Measurements from ENCODE around the gene NCAPH2.

Gene NCAPH2

GRCh38 chr22:50521710-50522109 is 13.7 kb downstream of the NCAPH2 start:
- H3K36me3 ChIP-seq (ENCODE audit: insufficient read depth, insufficient read length, low read length), result peaks cover 70% of the 10 kb centered on the region
- TF ChIP-seq YY1 (IDR thresholded peaks at IDR 0.05; ENCODE audit: insufficient read depth, insufficient read length), result no peak
- no peak for TF ChIP-seq ZNF274 (IDR thresholded peaks at IDR 0.05; ENCODE audit: low read depth, low read length)
- no peak for TF ChIP-seq SUZ12 (IDR thresholded peaks at IDR 0.05; ENCODE audit: extremely low read depth, insufficient read depth, insufficient read length)
- H3K4me3 ChIP-seq (ENCODE audit: insufficient read length, low read depth), result no peak overlapping the region
- H3K9ac ChIP-seq (ENCODE audit: insufficient read length, low read depth), result no peak overlapping the region
- no peaks in the 10 kb centered on the region for H3K9me3 ChIP-seq (ENCODE audit: insufficient read depth, low read length)
- no peak for DNase-seq (ENCODE audit: low read depth, low spot score)
- H3K27me3 ChIP-seq (ENCODE audit: insufficient read depth, insufficient read length), result no peaks in the 10 kb centered on the region
- H3K4me1 ChIP-seq (ENCODE audit: insufficient read depth, insufficient read length), result peaks cover 7% of the 10 kb centered on the region

- Histone ChIP-seq H3K4me1 (ENCODE audit: insufficient read depth, insufficient read length) (peaks cover 9% of the 10 kb centered on the region), H3K9ac (ENCODE audit: insufficient read length, low read depth) (no peak overlapping the region), H3K27me3 (ENCODE audit: insufficient read depth, insufficient read length) (no peaks in the 10 kb centered on the region), H3K36me3 (ENCODE audit: insufficient read depth, insufficient read length, low read length) (peaks cover 64% of the 10 kb centered on the region), H3K9me3 (ENCODE audit: insufficient read depth, low read length) (no peaks in the 10 kb centered on the region), H3K4me3 (ENCODE audit: insufficient read length, low read depth) (no peak overlapping the region)
- TF ChIP-seq SUZ12 (IDR thresholded peaks at IDR 0.05; ENCODE audit: extremely low read depth, insufficient read depth, insufficient read length) (no peak), YY1 (IDR thresholded peaks at IDR 0.05; ENCODE audit: insufficient read depth, insufficient read length) (no peak), ZNF274 (IDR thresholded peaks at IDR 0.05; ENCODE audit: low read depth, low read length) (no peak)
- no peak for DNase-seq (ENCODE audit: low read depth, low spot score)
Observed at GRCh38 chr22:50522208-50522805, 14.3 kb downstream of the NCAPH2 start.

GRCh38 chr22:50522806-50523438 is 14.9 kb downstream of the NCAPH2 start:
- TF ChIP-seq SUZ12 (IDR thresholded peaks at IDR 0.05; ENCODE audit: extremely low read depth, insufficient read depth, insufficient read length) (no peak), ZNF274 (IDR thresholded peaks at IDR 0.05; ENCODE audit: low read depth, low read length) (no peak), YY1 (IDR thresholded peaks at IDR 0.05; ENCODE audit: insufficient read depth, insufficient read length) (no peak)
- H3K27me3 ChIP-seq (ENCODE audit: insufficient read depth, insufficient read length), result no peaks in the 10 kb centered on the region
- H3K36me3 ChIP-seq (ENCODE audit: insufficient read depth, insufficient read length, low read length), result peaks cover 58% of the 10 kb centered on the region
- H3K4me1 ChIP-seq (ENCODE audit: insufficient read depth, insufficient read length), result peaks cover 11% of the 10 kb centered on the region
- H3K9me3 ChIP-seq (ENCODE audit: insufficient read depth, low read length), result no peaks in the 10 kb centered on the region
- H3K9ac ChIP-seq (ENCODE audit: insufficient read length, low read depth), result no peak overlapping the region
- H3K4me3 ChIP-seq (ENCODE audit: insufficient read length, low read depth), result no peak overlapping the region
- no peak for DNase-seq (ENCODE audit: low read depth, low spot score)

GRCh38 chr22:50523458-50523805 is 15.4 kb downstream of the NCAPH2 start:
- no peak for DNase-seq (ENCODE audit: low read depth, low spot score)
- H3K4me3 ChIP-seq (ENCODE audit: insufficient read length, low read depth), result no peak overlapping the region
- H3K36me3 ChIP-seq (ENCODE audit: insufficient read depth, insufficient read length, low read length), result peaks cover 53% of the 10 kb centered on the region
- H3K4me1 ChIP-seq (ENCODE audit: insufficient read depth, insufficient read length), result peaks cover 11% of the 10 kb centered on the region
- no peaks in the 10 kb centered on the region for H3K27me3 ChIP-seq (ENCODE audit: insufficient read depth, insufficient read length)
- H3K9me3 ChIP-seq (ENCODE audit: insufficient read depth, low read length), result no peaks in the 10 kb centered on the region
- TF ChIP-seq SUZ12 (IDR thresholded peaks at IDR 0.05; ENCODE audit: extremely low read depth, insufficient read depth, insufficient read length) (no peak), ZNF274 (IDR thresholded peaks at IDR 0.05; ENCODE audit: low read depth, low read length) (no peak), YY1 (IDR thresholded peaks at IDR 0.05; ENCODE audit: insufficient read depth, insufficient read length) (no peak)
- no peak overlapping the region for H3K9ac ChIP-seq (ENCODE audit: insufficient read length, low read depth)

GRCh38 chr22:50523806-50524675 is 16.0 kb downstream of the NCAPH2 start:
- no peaks in the 10 kb centered on the region for H3K27me3 ChIP-seq (ENCODE audit: insufficient read depth, insufficient read length)
- H3K9ac ChIP-seq (ENCODE audit: insufficient read length, low read depth), result peak overlapping the region; percentile 91
- no peaks in the 10 kb centered on the region for H3K9me3 ChIP-seq (ENCODE audit: insufficient read depth, low read length)
- H3K36me3 ChIP-seq (ENCODE audit: insufficient read depth, insufficient read length, low read length), result peaks cover 47% of the 10 kb centered on the region
- H3K4me1 ChIP-seq (ENCODE audit: insufficient read depth, insufficient read length), result peaks cover 11% of the 10 kb centered on the region
- no peak for TF ChIP-seq SUZ12 (IDR thresholded peaks at IDR 0.05; ENCODE audit: extremely low read depth, insufficient read depth, insufficient read length)
- TF ChIP-seq YY1 (IDR thresholded peaks at IDR 0.05; ENCODE audit: insufficient read depth, insufficient read length), result no peak
- TF ChIP-seq ZNF274 (IDR thresholded peaks at IDR 0.05; ENCODE audit: low read depth, low read length), result no peak
- H3K4me3 ChIP-seq (ENCODE audit: insufficient read length, low read depth), result peak overlapping the region; percentile 82
- DNase-seq (ENCODE audit: low read depth, low spot score), result no peak

- no peaks in the 10 kb centered on the region for H3K9me3 ChIP-seq (ENCODE audit: insufficient read depth, low read length)
- DNase-seq (ENCODE audit: low read depth, low spot score), result no peak
- TF ChIP-seq ZNF274 (IDR thresholded peaks at IDR 0.05; ENCODE audit: low read depth, low read length) (no peak), YY1 (IDR thresholded peaks at IDR 0.05; ENCODE audit: insufficient read depth, insufficient read length) (no peak), SUZ12 (IDR thresholded peaks at IDR 0.05; ENCODE audit: extremely low read depth, insufficient read depth, insufficient read length) (no peak)
- H3K4me3 ChIP-seq (ENCODE audit: insufficient read length, low read depth), result peak overlapping the region; percentile 82
- peak overlapping the region; percentile 91 for H3K9ac ChIP-seq (ENCODE audit: insufficient read length, low read depth)
- H3K36me3 ChIP-seq (ENCODE audit: insufficient read depth, insufficient read length, low read length), result peaks cover 40% of the 10 kb centered on the region
- peaks cover 11% of the 10 kb centered on the region for H3K4me1 ChIP-seq (ENCODE audit: insufficient read depth, insufficient read length)
- H3K27me3 ChIP-seq (ENCODE audit: insufficient read depth, insufficient read length), result no peaks in the 10 kb centered on the region
Observed at GRCh38 chr22:50524676-50525103, 16.7 kb downstream of the NCAPH2 start.

Measured in NT2/D1 (cell line).